T-helper 2 cell treated with Interferon-gamma antibody and Interleukin-4, amounts not matched to agents 100 ng/mL and 5 ng/mL, for 36 hours (primary cell): ENCODE data around the gene ADARB2. TPM values are rescaled to one million over a fixed set of nuclear protein-coding genes. Genes with fewer than 3 reads are reported as not detected.

Experiments
- intact Hi-C: fragments of 100-400 bp; cut with micrococcal nuclease; formaldehyde crosslinking; loops from one replicate; pipeline ENCODE4 v1.15.1; 2023
- total RNA-seq: library from RNA; stranded (reverse); gene quantifications from 2 replicates; pipeline ENCODE4 v1.2.3, GENCODE V29; 2022

The ADARB2 gene
- total RNA-seq, 1 donor from 2014 or later: not detected

GRCh38 chr10:1687190-1687589 is 50.1 kb downstream of the ADARB2 start:
- intact Hi-C loops: no loop called here

GRCh38 chr10:1686491-1686749 is 50.9 kb downstream of the ADARB2 start:
- intact Hi-C loops: no loop called here

- intact Hi-C loops: no loop called here
Observed at GRCh38 chr10:1685699-1686490, 51.4 kb downstream of the ADARB2 start.

- intact Hi-C loops: no loop called here
Observed at GRCh38 chr10:1684991-1685390, 52.3 kb downstream of the ADARB2 start.

- intact Hi-C loops: no loop called here
Observed at GRCh38 chr10:1683649-1684048, 53.7 kb downstream of the ADARB2 start.

- intact Hi-C loops: no loop called here
Observed at GRCh38 chr10:1679821-1680650, 57.3 kb downstream of the ADARB2 start.

- intact Hi-C loops: no loop called here
Observed at GRCh38 chr10:1678084-1678483, 59.2 kb downstream of the ADARB2 start.

- intact Hi-C loops: no loop called here
Observed at GRCh38 chr10:1677307-1677939, 59.9 kb downstream of the ADARB2 start.

GRCh38 chr10:1674501-1674900 is 62.8 kb downstream of the ADARB2 start:
- intact Hi-C loops: no loop called here

- intact Hi-C loops: no loop called here
Observed at GRCh38 chr10:1673568-1674345, 63.6 kb downstream of the ADARB2 start.

GRCh38 chr10:1672001-1672781 is 65.1 kb downstream of the ADARB2 start:
- intact Hi-C loops: no loop called here

GRCh38 chr10:1671366-1672000 is 65.8 kb downstream of the ADARB2 start:
- intact Hi-C loops: no loop called here

- intact Hi-C loops: no loop called here
Observed at GRCh38 chr10:1670541-1671365, 66.6 kb downstream of the ADARB2 start.

- intact Hi-C loops: no loop called here
Observed at GRCh38 chr10:1669433-1669832, 67.9 kb downstream of the ADARB2 start.

GRCh38 chr10:1668399-1668798 is 68.9 kb downstream of the ADARB2 start:
- intact Hi-C loops: no loop called here

- intact Hi-C loops: no loop called here
Observed at GRCh38 chr10:1667392-1667791, 69.9 kb downstream of the ADARB2 start.

GRCh38 chr10:1666147-1666546 is 71.2 kb downstream of the ADARB2 start:
- intact Hi-C loops: no loop called here

GRCh38 chr10:1665681-1666080 is 71.6 kb downstream of the ADARB2 start:
- intact Hi-C loops: no loop called here

- intact Hi-C loops: no loop called here
Observed at GRCh38 chr10:1665021-1665661, 72.2 kb downstream of the ADARB2 start.
